GM23338 (cell line): Measurements from ENCODE around the gene ARHGEF28. TPM values are rescaled to one million over a fixed set of nuclear protein-coding genes. Genes with fewer than 3 reads are reported as not detected.

Source experiments
- ATAC-seq: fragments of 200-7000 bp; cut with Tn5 transposase; 3 replicates; pipeline ENCODE4 v1.9.1; 2020
- DNase-seq: peaks from one replicate; pipeline ENCODE4 v3.0.0-alpha.2; 2015; ENCODE audit warnings: low spot score
- H2AFZ ChIP-seq: fragments of 200-600 bp; sonication (generic); 2 replicates; pipeline ENCODE4 v1.8.0; 2016; ENCODE audit warnings: antibody characterized with exemption, mild to moderate bottlenecking, moderate library complexity
- H3F3A ChIP-seq: fragments of 200-600 bp; sonication (generic); replicated peaks from 2 replicates; pipeline ENCODE4 v1.8.0; 2017; ENCODE audit warnings: antibody characterized with exemption, mixed run types, low read depth
- H3K27ac ChIP-seq: fragments of 200-600 bp; sonication (generic); 2 replicates; pipeline ENCODE4 v1.6.1; 2016; ENCODE audit warnings: low read depth
- H3K27me3 ChIP-seq: fragments of 200-600 bp; sonication (generic); 2 replicates; pipeline ENCODE4 v1.8.0; 2016; ENCODE audit warnings: mild to moderate bottlenecking, mixed run types, moderate library complexity; ENCODE audit not compliant: insufficient read depth
- H3K36me3 ChIP-seq: fragments of 200-600 bp; sonication (generic); 2 replicates; pipeline ENCODE4 v1.8.0; 2016; ENCODE audit warnings: mild to moderate bottlenecking; ENCODE audit not compliant: insufficient read depth
- H3K4me1 ChIP-seq: fragments of 200-600 bp; sonication (generic); 2 replicates; pipeline ENCODE4 v1.8.0; 2016; ENCODE audit warnings: mild to moderate bottlenecking, moderate library complexity; ENCODE audit not compliant: insufficient read depth
- H3K4me2 ChIP-seq: fragments of 200-600 bp; sonication (generic); 2 replicates; pipeline ENCODE4 v1.7.1; 2017; ENCODE audit warnings: mixed run types
- H3K4me3 ChIP-seq: fragments of 200-600 bp; sonication (generic); 2 replicates; pipeline ENCODE4 v1.6.1; 2016; ENCODE audit warnings: mixed run types
- H3K79me2 ChIP-seq: fragments of 200-600 bp; sonication (generic); replicated peaks from 2 replicates; pipeline ENCODE4 v1.8.0; 2017; ENCODE audit warnings: mild to moderate bottlenecking; ENCODE audit not compliant: insufficient read depth
- H3K9me2 ChIP-seq: fragments of 200-600 bp; sonication (generic); 2 replicates; pipeline ENCODE4 v1.8.0; 2017; ENCODE audit not compliant: insufficient read depth
- H4K20me1 ChIP-seq: fragments of 200-600 bp; sonication (generic); replicated peaks from 2 replicates; pipeline ENCODE4 v1.8.0; 2017; ENCODE audit warnings: mild to moderate bottlenecking; ENCODE audit not compliant: insufficient read depth
- H3K27ac Mint-ChIP-seq: 2 replicates; pipeline ENCODE4 v1.8.0; 2020; ENCODE audit warnings: inconsistent platforms, mild to moderate bottlenecking, moderate library complexity, mixed read lengths
- H3K27me3 Mint-ChIP-seq: 3 replicates; pipeline ENCODE4 v1.8.0; 2022; ENCODE audit warnings: low read depth, mild to moderate bottlenecking, moderate library complexity, mixed read lengths, inconsistent platforms; ENCODE audit not compliant: insufficient read depth, poor library complexity
- H3K36me3 Mint-ChIP-seq: 3 replicates; pipeline ENCODE4 v1.8.0; 2021; ENCODE audit warnings: low read depth, mild to moderate bottlenecking, inconsistent platforms, moderate library complexity, mixed read lengths
- H3K4me1 Mint-ChIP-seq: 3 replicates; pipeline ENCODE4 v1.8.0; 2020; ENCODE audit warnings: mild to moderate bottlenecking, inconsistent platforms, mixed read lengths
- H3K4me3 Mint-ChIP-seq: 3 replicates; pipeline ENCODE4 v1.8.0; 2021; ENCODE audit warnings: moderate library complexity, mild to moderate bottlenecking, inconsistent platforms, mixed read lengths
- H3K9me3 Mint-ChIP-seq: 3 replicates; pipeline ENCODE4 v1.8.0; 2020; ENCODE audit warnings: moderate library complexity, mild to moderate bottlenecking, inconsistent platforms, mixed read lengths
- CREB1 ChIP-seq: fragments of 250-450 bp; sonication (Bioruptor Pico); IDR thresholded peaks from 2 replicates; pipeline ENCODE4 v1.5.0; 2020; ENCODE audit warnings: low read depth, mild to moderate bottlenecking, moderate library complexity
- EZH2 ChIP-seq: fragments of 200-600 bp; sonication (generic); IDR thresholded peaks from one replicate; pipeline ENCODE4 v1.8.0; 2017; ENCODE audit warnings: antibody characterized with exemption, mild to moderate bottlenecking, low read depth; ENCODE audit not compliant: unreplicated experiment
- EZH2phosphoT487 ChIP-seq: fragments of 200-600 bp; sonication (generic); IDR thresholded peaks from one replicate; pipeline ENCODE4 v1.8.1; 2018; ENCODE audit warnings: antibody characterized with exemption; ENCODE audit not compliant: unreplicated experiment
- NANOG ChIP-seq: IDR thresholded peaks from 2 replicates; pipeline ENCODE4 v1.6.1; 2016; ENCODE audit warnings: antibody characterized with exemption, borderline replicate concordance
- POLR2AphosphoS5 ChIP-seq: IDR thresholded peaks from 2 replicates; pipeline ENCODE4 v1.6.1; 2016; ENCODE audit warnings: antibody characterized with exemption, low read depth
- STAT1 ChIP-seq: IDR thresholded peaks from one replicate; pipeline ENCODE4 v1.6.1; 2016; ENCODE audit warnings: antibody characterized with exemption; ENCODE audit not compliant: unreplicated experiment
- ZNF114 ChIP-seq: fragments of 250-450 bp; sonication (Bioruptor Pico); IDR thresholded peaks from 2 replicates; pipeline ENCODE4 v1.5.0; 2020; ENCODE audit warnings: mild to moderate bottlenecking, moderate library complexity
- polyA plus RNA-seq: library from polyadenylated mRNA; unstranded; fragments of >200 nt; fragmentation: Nextera tagmentation; extraction: Ambion mirVana; gene quantifications from 2 replicates; pipeline ENCODE4 v1.2.1, GENCODE V29; 2016
- total RNA-seq: library from RNA; depleted of rRNA; stranded (reverse); fragments of >200 nt; shearing (Covaris generic); gene quantifications from 2 replicates; pipeline ENCODE4 v1.2.3, GENCODE V29; 2014
- TF ChIP-seq, protein P1 (sequence below), 2 experiments: fragments of 200-600 bp in 1 of 2; sonication (generic) in 1 of 2; conservative IDR thresholded peaks; 2 replicates each; pipeline versions ENCODE4 v1.5.1 to v1.6.1; 2016 to 2017; ENCODE audit warnings: antibody characterized with exemption in 2 of 2, low read depth in 2 of 2, mild to moderate bottlenecking in 2 of 2, moderate library complexity in 1 of 2
- TF ChIP-seq, protein P2 (sequence below): IDR thresholded peaks from 2 replicates; pipeline ENCODE4 v1.6.1; 2016; ENCODE audit warnings: antibody characterized with exemption
- TF ChIP-seq, protein P3 (sequence below): IDR thresholded peaks from one replicate; pipeline ENCODE4 v1.6.1; 2018; ENCODE audit warnings: antibody characterized with exemption; ENCODE audit not compliant: unreplicated experiment

ARHGEF28 gene
- total and polyA plus RNA-seq, 2 experiments from 2014 or later, result 0.39 to 1.0 TPM

DNA sequence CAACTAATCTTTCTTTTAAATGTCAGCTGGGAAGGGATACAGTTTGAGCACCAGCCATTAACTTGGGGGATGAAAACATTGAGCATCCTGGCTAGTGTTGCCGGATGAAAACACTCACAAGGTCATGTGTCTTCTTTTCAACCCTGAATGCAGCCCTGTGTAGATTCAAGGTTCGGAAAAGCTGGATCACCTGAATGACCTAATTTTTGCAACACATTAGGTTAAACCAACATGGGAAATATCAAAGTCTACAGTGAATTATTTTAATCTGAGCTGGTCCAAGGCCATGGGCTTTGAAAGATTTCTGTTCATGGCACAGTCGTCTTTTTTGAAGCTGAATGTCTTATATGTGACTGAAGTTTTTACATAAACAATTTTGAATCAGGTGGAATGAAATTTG is 281.2 kb downstream of the ARHGEF28 start (continued):
- TF ChIP-seq, protein P1, sequence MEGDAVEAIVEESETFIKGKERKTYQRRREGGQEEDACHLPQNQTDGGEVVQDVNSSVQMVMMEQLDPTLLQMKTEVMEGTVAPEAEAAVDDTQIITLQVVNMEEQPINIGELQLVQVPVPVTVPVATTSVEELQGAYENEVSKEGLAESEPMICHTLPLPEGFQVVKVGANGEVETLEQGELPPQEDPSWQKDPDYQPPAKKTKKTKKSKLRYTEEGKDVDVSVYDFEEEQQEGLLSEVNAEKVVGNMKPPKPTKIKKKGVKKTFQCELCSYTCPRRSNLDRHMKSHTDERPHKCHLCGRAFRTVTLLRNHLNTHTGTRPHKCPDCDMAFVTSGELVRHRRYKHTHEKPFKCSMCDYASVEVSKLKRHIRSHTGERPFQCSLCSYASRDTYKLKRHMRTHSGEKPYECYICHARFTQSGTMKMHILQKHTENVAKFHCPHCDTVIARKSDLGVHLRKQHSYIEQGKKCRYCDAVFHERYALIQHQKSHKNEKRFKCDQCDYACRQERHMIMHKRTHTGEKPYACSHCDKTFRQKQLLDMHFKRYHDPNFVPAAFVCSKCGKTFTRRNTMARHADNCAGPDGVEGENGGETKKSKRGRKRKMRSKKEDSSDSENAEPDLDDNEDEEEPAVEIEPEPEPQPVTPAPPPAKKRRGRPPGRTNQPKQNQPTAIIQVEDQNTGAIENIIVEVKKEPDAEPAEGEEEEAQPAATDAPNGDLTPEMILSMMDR (conservative IDR thresholded peaks at IDR 0.05; ENCODE audit: low read depth in 2 of 2), result no peak
- TF ChIP-seq NANOG, result no peak
- TF ChIP-seq, protein P2, sequence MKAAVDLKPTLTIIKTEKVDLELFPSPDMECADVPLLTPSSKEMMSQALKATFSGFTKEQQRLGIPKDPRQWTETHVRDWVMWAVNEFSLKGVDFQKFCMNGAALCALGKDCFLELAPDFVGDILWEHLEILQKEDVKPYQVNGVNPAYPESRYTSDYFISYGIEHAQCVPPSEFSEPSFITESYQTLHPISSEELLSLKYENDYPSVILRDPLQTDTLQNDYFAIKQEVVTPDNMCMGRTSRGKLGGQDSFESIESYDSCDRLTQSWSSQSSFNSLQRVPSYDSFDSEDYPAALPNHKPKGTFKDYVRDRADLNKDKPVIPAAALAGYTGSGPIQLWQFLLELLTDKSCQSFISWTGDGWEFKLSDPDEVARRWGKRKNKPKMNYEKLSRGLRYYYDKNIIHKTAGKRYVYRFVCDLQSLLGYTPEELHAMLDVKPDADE, result no peak

DNA sequence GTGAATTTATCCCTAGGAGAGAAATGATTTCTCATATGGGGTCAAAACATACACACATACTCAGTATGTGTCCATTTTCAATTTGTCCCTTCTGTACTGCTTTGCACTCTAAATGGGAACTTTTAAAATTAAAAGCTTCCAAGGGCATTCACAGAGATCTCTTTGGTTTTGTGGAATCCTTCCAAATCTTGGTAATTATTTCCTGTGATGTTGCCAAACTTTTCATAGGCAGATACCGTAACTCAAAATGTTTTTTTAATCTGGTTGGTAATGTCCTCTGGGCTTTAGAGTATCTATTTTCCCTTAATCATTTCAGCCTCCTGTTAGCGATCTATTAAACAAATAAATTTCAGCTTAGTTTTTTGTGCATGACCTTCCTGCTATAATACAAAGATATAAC is 282.4 kb downstream of the ARHGEF28 start:
- Histone ChIP-seq H4K20me1 (no peaks in the 10 kb centered on the region), H2AFZ (no peak overlapping the region), H3K4me3 (no peak overlapping the region), H3K79me2 (no peaks in the 10 kb centered on the region), H3K27ac (no peak overlapping the region), H3F3A (no peaks in the 10 kb centered on the region), H3K27me3 (no peaks in the 10 kb centered on the region), H3K36me3 (no peaks in the 10 kb centered on the region; the same call in 1 of the 2 replicates), H3K9me2 (no peaks in the 10 kb centered on the region), H3K4me2 (no peak overlapping the region), H3K4me1 (no peaks in the 10 kb centered on the region)
- Mint-ChIP-seq H3K4me1 (no peaks in the 10 kb centered on the region), H3K4me3 (no peak overlapping the region), H3K27ac (no peak overlapping the region), H3K36me3 (no peaks in the 10 kb centered on the region), H3K27me3 (no peaks in the 10 kb centered on the region), H3K9me3 (peaks cover 4% of the 10 kb centered on the region; the same call in 1 of the 3 replicates)
- DNase-seq (no peak), ATAC-seq (no peak)
- TF ChIP-seq ZNF114 (CRISPR knock-in tag) (no peak), POLR2AphosphoS5 (no peak), CREB1 (CRISPR knock-in tag) (no peak), EZH2phosphoT487 (no peak), STAT1 (no peak), EZH2 (no peak)
- TF ChIP-seq, protein P1 (conservative IDR thresholded peaks at IDR 0.05; ENCODE audit: low read depth in 2 of 2), result no peak
- TF ChIP-seq, protein P3, sequence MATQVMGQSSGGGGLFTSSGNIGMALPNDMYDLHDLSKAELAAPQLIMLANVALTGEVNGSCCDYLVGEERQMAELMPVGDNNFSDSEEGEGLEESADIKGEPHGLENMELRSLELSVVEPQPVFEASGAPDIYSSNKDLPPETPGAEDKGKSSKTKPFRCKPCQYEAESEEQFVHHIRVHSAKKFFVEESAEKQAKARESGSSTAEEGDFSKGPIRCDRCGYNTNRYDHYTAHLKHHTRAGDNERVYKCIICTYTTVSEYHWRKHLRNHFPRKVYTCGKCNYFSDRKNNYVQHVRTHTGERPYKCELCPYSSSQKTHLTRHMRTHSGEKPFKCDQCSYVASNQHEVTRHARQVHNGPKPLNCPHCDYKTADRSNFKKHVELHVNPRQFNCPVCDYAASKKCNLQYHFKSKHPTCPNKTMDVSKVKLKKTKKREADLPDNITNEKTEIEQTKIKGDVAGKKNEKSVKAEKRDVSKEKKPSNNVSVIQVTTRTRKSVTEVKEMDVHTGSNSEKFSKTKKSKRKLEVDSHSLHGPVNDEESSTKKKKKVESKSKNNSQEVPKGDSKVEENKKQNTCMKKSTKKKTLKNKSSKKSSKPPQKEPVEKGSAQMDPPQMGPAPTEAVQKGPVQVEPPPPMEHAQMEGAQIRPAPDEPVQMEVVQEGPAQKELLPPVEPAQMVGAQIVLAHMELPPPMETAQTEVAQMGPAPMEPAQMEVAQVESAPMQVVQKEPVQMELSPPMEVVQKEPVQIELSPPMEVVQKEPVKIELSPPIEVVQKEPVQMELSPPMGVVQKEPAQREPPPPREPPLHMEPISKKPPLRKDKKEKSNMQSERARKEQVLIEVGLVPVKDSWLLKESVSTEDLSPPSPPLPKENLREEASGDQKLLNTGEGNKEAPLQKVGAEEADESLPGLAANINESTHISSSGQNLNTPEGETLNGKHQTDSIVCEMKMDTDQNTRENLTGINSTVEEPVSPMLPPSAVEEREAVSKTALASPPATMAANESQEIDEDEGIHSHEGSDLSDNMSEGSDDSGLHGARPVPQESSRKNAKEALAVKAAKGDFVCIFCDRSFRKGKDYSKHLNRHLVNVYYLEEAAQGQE, result no peak
- TF ChIP-seq, protein P2, result no peak
